Epithelial cell of prostate (primary cell): Measurements from ENCODE around the gene ABI3BP.

Experiments used
- DNase-seq: peaks from one replicate; pipeline ENCODE4 v3.0.0-alpha.2; 2011; ENCODE audit warnings: low read depth, low spot score
- H3K27ac ChIP-seq: fragments of 450-650 bp; 2 replicates; pipeline ENCODE4 v1.5.1; 2017; ENCODE audit warnings: mild to moderate bottlenecking

ABI3BP gene

DNA sequence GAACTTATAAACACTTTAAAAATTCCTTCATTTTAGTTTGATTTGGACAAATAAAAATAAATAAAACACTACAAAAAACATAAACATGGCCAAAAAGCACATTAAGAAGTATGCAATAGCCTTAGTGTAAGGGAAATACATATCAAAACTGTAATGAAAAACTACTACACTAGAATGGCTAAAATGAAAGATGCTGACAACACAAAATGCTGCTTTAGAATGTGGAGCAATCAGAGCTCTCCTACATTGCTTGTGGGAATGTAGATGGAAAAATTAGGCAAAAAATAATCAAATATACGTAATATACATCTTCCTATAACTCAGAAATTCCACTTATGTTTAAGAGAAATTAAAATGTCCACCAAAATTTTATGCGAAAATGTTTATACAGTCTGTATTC lies 96.2 kb downstream of the ABI3BP start:
- no peak for DNase-seq
- no peak overlapping the region for H3K27ac ChIP-seq

DNA sequence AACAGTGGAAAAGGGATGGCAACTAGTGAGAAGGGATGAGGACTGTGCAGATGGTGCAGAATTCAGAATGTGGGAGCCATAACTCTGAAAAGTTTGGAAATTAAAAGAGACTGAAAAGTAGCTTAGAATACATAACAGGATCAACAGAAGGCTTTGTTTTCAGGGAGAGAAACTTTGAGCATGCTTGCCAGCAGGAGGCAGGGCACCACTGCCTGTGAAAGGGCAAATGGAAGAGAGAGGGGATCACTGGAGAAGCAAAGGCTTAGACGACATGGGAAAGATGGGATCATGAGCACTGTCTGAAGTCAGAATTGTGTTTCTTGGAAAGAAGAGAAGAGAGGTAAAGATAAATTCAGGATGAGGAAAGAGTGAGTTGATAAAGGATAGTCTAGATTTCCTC lies 99.6 kb downstream of the ABI3BP start:
- no peak for DNase-seq
- no peak overlapping the region for H3K27ac ChIP-seq

DNA sequence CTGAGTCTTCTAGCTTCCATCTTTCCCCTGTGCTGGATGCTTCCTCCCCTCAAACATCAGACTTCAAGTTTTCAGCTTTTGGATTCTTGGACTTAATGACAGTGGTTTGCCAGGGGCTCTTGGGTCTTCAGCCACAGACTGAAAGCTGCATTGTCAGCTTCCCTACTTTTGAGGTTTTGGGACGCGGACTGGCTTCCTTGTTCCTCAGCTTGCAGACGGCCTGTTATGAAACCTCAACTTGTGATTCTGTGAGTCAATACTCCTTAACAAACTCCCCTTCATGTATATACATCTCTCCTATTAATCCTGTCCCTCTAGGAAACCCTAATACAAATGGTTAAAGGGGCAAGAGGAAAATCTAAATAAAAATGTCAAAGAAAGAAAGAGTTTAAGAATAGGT lies 100.1 kb downstream of the ABI3BP start:
- DNase-seq = no peak
- no peak overlapping the region for H3K27ac ChIP-seq

DNA sequence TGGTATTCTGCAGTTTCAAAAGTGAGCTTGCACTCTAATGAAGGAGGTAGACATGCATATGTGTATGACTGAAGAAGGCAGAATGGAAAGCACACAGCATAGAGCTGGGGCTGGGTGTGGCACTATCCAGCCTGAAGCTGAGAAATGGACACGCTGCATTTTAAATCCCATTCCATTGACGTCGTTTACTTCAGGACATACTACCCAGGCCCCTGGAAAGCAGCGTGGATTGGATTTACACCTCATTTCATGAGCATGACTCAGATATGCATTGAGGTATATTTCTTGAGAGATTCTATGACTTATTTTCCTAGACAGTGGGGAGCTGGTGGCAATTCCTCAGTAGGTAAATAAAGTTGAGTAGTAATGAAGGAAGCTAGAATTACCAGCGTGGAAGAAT lies 101.4 kb downstream of the ABI3BP start:
- DNase-seq = no peak
- no peak overlapping the region for H3K27ac ChIP-seq

DNA sequence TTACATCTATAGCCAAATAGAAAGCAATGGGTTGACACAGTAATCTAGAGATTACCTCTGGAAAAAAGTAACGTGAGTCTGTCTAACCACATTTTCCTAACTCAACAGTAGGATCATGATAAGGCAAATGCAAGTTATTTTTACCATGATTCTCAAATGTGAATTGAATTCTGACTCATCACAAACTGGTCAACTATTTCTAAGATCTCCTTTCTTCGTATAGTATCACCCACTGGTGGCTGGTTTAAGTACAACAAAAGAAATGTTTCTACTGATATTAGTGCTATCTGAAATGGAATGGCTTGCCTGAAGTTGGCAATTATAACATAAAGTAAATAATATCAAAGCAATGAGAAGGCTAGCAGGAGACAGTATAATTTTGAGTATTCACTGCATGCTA lies 102.2 kb downstream of the ABI3BP start:
- no peak overlapping the region for H3K27ac ChIP-seq
- no peak for DNase-seq

DNA sequence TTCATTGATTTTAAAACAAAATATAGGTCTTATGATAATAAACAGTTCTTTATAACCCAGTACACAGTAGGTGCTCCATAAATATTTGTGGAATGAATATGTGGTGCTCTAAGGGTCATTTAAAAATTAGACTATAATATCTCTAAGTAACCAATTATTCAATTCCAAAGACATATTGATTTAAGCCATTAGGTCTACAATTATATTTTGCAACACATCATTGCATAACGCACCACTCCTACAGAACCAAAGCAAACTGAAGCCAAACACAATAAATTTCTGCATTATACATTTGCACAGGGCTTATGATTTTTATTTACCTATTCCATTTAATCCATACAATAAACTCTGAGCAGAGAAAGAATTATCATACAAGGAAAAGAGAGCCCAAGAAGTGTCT lies 104.3 kb downstream of the ABI3BP start:
- no peak overlapping the region for H3K27ac ChIP-seq
- DNase-seq = no peak

DNA sequence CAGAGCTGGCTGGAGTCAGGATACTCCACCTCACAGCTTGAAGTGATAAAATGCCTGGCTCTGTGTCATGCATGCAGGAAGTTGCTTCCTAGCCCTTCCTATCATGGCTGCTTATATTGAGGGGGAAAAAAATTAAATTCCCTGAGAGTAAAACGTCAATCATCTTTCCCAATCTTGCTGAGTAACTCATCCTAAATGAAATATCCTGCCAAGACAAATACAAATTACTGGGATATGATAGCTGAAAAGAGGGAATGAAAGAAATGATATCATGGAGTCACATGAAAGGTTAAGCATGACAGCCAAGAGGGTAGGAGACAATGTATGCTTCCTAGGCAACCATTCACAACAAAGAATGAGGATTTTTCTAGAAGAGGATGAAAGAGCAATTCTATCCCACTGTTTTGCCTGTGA lies 110.6 kb downstream of the ABI3BP start:
- H3K27ac ChIP-seq = no peak overlapping the region
- no peak for DNase-seq

DNA sequence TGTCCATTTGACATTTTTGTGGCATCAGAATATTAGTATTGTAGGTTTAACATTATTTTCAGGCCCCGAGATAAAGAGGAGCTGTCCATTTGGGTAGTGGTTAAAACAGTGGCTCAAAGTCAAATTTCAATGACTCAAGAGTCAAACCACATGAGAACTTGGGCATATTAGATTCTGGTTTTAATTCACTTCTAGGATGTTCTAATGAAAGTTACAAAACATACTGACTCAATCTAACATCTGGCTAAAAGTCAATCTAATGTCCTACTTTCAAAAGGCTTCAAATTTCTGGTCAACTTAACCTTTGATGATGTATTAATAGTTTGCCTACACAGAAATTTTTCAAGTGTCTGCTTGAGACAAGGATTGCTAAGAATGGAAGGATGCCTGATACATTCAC lies 112.4 kb downstream of the ABI3BP start:
- no peak for DNase-seq
- H3K27ac ChIP-seq = no peak overlapping the region

DNA sequence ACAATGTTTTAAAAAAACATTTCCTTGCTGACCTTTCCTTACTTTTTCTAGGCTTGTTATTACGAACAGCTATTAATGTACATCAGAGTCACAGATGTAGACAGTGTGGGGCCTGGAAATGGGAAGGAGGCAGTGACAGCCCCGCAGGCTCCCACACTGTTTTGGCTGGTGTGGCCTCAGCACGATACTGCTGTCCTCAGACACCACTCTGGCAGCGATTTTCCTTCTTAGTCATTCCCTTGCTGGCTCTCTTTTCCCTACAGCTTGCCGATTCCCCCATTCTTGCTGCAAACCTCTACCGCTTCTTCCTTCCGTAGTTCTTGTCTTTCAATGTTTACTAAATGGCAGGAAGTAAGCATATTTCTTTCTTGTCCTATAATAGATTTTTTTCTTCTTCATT lies 113.1 kb downstream of the ABI3BP start:
- no peak for DNase-seq
- no peak overlapping the region for H3K27ac ChIP-seq

DNA sequence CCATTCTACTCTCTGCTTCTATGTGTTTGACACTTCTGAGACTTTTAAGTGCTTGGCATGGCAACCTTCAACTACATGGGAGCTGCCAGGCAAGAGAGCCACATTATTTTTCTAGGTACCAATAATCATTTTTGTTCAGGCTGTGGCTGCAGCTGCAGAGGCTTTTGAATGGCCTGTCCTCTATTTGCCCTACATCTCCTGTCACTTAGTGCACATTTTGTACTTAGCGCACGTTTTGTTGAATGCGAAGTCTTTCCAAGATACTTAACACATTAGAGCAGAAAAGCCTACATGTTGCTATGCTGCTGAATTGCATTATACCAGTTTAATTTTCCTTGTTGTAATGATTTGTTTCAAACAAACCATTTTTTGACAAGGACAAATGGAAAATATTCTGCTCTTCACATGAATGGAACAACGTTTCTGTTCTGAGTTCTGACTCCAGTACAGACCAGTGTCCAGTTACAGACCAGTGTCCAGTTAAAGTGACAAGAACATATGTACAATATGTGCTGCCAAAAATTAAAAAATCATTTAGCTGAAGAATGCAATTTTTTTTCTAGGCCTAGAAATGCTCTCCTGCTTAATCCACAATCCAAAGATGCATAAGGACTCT lies 113.9 kb downstream of the ABI3BP start:
- H3K27ac ChIP-seq = no peak overlapping the region
- no peak for DNase-seq

DNA sequence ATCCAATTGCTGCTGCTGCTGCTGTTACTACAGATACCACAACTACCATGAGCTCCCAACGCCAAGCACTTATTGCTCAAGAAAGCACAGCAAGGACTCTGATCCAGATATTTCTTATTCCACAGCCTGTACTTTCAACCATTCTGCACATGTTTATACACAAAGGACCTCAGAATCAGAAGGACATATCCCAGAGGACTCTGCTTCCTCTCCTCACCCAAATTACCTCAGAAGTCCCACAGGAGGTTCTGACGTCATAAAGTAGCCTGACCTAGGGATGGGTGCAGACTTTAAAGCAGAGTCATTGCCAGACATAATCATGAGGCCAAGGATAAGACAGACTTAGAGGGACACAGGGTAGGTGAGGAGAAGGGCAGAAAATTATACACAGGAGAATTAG lies 115.9 kb downstream of the ABI3BP start:
- no peak for DNase-seq
- H3K27ac ChIP-seq = no peak overlapping the region

DNA sequence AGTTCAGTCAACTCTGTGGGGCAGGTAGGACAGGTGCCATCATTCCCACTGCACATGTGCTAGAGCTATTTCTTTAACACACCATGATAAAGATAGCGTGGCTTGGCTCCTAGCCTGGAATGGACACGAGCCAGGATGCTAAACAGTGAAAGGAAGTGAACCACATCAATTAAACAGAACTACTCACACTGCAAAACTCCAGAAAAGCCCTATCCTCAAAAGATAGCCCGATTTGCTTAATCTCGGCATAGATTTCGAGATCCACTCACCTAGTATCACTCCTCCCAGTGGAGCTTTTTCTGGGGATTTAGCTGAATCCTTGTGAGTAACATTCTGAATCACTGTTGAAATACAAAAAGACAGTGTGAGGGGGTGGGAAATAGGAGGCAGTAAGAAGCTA lies 118.0 kb downstream of the ABI3BP start:
- DNase-seq = peak; percentile 43
- H3K27ac ChIP-seq = peak overlapping the region; percentile 14

DNA sequence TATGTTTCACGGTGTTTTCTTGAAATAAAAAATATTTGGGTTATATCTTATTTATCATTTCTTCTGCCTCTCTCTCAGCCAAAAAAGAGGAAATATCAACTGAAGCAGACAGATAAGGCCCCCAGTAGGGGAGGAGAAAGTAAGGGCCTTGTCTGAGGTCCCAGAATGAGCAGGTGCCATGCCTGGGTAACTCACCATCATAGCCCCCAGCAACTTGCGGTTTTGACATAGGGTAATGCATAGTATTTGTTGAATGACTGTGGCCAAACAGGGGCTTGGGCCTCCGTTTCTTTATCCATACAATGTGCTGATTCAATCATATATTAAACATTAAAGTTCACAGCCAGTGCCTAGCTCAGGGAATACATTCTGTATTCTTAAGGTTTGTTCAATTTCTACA lies 119.6 kb downstream of the ABI3BP start:
- H3K27ac ChIP-seq = no peak overlapping the region
- no peak for DNase-seq

DNA sequence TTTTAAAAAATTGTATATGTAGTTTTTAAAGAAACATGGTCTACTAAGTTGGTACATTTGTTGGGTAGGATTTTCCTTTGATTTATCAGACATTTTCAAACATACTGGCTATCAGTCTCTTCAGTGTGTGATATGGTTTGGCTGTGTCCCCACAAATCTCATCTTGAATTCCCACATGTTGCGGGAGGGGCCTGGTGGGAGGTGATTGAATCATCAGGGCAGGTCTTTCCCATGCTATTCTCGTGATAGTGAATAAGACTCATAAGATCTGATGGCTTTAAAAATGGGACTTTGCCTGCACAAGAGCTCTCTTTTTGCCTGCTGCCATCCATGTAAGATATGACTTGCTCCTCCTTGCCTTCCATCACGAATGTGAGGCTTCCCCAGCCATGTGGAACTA lies 121.9 kb downstream of the ABI3BP start:
- H3K27ac ChIP-seq = no peak overlapping the region

DNA sequence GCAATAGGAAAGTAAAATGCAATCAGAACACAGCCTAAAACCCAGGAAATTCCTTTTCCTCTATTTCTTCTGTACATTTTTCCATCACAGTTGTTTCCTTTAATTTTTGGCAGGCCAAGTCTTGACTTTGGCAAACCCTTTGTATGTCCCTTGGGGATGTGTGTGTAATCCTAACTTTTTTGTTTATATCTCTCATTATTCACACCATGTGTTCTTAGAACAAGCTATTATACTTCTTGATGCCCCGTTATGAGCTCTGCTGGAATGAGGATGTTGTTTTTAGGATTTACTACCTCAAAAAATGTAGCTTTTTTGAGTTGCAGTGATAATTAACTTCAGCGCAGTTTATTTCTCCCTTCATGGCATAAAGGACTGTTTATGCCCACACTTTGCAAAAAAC lies 123.4 kb downstream of the ABI3BP start:
- DNase-seq = no peak

More for the DNA sequence above, 121.9 kb downstream of the ABI3BP start:
- DNase-seq = no peak

DNA sequence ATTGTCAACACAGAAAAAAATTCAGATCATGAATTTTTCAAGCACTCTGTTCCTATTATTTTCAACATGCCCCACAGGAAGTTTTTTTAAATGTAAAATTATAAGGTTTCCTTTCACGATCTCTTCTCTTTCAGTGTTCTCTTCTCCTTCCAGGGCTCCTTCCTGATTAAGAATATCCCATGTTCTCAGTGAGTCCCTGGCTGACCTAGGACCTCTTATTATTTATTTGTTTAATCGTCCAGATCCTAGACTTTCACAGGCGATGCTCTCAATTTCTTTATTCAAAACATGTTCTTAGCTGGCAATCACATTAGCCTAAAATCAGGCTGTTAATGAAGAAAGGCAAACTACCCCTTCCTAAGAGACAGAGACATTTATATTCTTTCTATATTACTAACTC lies 124.3 kb downstream of the ABI3BP start:
- DNase-seq = no peak
- no peak overlapping the region for H3K27ac ChIP-seq

More for the DNA sequence above, 123.4 kb downstream of the ABI3BP start:
- no peak overlapping the region for H3K27ac ChIP-seq

DNA sequence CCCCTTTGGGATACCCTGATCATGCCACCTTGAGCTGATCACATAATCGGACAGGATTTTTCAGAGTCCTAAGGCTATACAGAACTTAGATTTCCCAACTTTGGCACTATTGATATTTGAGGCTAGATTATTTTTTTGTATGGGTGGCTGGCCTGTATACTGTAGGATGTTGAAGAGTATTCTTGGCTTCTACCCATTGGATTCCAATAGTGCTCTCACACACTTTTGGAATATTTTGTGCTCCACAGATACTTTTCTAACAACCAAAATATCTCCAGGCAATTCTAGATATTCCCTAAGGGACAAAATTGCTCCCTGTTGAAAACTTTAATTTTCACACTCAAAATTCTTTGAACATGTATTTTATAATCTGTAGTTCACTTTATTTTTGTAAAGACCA lies 125.1 kb downstream of the ABI3BP start:
- no peak for DNase-seq

DNA sequence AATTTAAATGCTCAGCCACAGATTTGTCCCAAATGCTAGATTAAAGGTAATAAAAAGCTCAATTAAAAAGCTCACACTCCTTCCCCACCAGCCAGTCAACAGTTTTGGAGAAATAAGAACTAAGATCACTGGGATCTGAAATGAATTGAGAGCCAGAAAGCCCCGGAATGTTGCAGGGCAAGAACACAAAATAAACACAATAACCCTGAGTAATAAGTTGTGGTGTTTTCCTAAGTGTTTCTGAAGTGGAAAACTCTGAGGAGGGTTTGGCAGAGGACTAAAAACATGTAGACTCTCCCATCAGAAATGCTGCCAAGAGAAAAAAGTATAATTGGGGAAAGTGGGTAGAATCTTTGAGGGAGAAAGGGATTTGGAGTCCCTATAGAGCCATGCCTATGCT lies 127.8 kb downstream of the ABI3BP start:
- no peak for DNase-seq
- H3K27ac ChIP-seq = no peak overlapping the region

More for the DNA sequence above, 125.1 kb downstream of the ABI3BP start:
- no peak overlapping the region for H3K27ac ChIP-seq

DNA sequence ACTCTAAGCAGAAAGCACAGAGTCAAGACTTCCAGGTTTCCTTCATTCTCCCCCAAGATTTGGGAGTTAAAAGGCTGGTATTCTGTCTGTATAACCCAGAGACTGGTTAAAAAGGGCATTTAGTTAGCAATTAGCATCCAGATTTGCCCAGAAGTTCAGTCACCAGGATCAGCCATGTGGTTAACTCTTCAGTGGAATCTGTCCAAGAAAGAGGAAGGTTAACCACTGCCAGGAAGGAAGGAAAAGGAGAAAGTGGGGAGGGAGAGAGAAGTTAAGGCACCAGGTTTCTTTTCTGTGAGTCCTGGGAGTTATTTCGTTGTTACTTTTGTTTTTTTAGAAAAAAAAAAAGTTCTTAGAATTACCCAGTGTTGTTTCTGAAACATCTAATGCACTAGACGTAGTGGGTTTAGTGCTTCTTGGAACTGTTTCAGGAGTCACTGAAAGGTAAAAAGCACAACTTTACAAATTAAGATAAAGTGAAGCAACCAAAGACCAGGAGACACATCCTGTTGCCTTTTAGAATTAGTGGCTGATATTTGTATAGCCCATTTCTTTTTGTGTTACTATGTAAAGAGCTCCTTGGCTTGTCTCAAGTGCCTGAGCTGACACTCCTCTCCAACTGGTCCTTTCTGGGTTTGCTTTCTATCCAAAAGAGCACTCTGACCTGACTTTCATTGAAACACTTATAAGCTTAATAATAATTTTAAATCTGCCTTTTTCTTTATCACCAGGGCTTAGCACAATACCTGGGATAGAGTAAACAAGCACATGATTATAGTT lies 128.6 kb downstream of the ABI3BP start:
- no peak for DNase-seq
- H3K27ac ChIP-seq = no peak overlapping the region

DNA sequence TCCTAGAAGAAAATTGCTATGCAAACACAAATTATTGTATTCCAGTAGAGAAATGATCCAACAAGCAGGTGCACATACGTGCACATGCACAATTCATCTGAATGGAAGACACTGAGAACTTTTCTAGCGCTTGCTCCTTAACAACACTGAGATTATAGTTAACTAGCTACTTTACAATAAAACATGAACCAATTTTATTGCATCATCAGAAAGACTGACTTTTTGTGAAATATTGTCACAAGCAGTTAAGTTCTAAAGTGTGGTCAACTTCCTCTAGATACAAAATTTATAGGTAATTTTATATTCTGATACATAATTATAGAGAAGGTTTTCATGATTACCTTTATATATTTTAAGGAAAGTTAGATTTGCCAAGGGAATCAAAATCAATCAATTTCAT lies 135.4 kb downstream of the ABI3BP start:
- DNase-seq = no peak
- no peak overlapping the region for H3K27ac ChIP-seq

DNA sequence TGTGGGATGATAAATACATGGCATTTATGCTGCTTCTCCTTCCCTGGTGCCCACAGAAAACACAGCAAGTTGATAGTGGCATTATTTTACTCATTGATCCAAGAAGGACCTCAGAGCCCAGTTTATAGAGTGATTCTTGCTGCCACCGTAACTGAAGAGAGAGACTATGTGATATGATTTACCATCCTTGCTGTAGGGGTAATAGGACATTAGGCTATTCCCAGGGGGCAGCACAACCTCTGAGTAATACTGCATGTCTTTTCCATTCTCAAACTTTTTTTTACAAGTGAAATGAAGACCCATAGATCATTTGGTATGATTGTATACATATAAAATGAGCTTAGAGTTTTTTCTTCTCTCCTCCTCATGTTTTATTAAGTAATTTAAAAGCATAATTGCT lies 136.4 kb downstream of the ABI3BP start:
- H3K27ac ChIP-seq = no peak overlapping the region
- no peak for DNase-seq

DNA sequence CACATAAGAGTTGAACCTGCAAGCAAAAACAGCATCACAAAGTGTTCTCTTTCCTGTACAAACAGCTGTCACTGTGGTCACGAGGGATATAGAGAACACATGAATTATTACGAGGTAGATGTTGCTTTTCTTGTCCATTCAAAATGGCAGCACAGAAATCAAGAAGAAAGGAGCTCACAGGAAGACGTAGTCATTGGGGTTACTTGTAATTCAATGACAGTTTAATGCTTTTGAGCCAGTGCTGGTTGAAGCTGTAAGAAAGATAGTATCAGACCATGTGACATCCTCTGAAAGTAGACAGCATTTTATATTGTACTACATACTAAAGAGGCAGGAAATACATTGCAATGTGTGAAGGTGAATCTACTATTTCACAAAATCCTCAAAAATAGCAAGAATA lies 140.4 kb downstream of the ABI3BP start:
- no peak overlapping the region for H3K27ac ChIP-seq
- DNase-seq = no peak
